ENCODE data around the gene TIAM2.
"Not testable (repeated sequence)": the region's sequence is repeated elsewhere in the genome, so short reads cannot be mapped to it uniquely, and the experiment has no call there.

Gene TIAM2

DNA sequence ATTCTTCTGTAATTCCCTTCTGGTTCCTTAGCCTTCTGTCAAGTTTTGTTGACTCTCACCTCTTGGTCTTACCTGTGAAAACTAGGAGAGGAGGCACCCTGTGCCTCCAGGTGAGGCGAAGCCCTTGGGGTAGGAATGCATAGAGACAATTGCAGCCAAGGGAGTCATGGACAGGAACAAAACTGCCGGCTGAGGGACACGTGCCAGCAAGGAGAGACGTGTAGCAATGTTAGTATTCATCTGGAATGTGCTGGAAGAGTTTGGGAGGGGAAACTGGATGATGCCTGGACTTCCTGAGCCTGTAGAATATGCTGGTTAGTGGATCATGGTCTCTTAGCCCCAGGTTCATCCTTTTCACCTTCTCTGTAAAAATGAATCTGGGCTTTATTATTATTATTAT is 3.9 kb upstream of the TIAM2 start:
- no peak for DNase-seq (ENCODE audit: low read depth in 2 of 2)

DNA sequence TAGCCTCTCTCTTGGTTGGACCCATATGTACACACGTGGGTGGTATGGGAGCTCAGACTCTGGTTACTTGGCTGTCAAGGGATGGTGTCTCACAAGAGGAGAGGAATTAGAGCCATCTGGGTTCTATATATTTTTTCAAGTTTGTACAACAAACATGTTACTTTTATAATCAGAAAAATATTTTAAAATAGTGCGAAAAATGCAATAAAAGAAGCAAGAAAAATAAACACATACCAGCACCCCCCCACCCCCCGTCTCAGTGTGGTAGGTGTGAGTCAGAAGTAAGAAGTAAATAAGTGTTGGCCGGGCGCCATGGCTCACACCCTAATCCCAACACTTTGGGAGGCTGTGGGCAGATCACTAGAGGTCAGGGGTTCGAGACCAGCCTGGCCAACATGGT is 2.1 kb upstream of the TIAM2 start:
- no peak for DNase-seq (ENCODE audit: low read depth in 2 of 2)

- no peak for DNase-seq (ENCODE audit: low read depth in 2 of 2)
These were observed 1.4 kb upstream of the TIAM2 start for GRCh38 chr6:154993710-154994109.

DNA sequence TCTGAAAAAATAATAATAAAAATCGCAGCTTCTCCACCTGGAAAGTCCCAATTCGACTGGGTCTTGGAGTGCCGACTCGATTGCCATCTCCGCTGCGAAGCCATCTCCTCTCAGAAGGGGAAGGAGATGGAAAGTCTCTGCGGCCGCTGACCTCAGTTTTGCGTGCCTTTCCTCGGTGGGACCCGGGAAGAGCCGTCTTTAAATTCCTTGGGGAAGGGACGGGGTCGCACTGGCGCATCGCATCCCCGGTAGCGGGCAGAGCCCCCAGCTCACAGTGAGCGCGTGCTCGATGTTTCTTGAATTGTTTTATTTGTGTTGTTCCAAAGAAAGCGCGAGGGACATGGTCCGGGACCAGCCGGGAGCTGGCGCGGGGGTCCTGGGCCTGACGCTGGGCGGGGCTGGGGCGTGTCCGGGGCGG is 270 bp upstream of the TIAM2 start:
- no peak for DNase-seq (ENCODE audit: low read depth in 2 of 2)

DNA sequence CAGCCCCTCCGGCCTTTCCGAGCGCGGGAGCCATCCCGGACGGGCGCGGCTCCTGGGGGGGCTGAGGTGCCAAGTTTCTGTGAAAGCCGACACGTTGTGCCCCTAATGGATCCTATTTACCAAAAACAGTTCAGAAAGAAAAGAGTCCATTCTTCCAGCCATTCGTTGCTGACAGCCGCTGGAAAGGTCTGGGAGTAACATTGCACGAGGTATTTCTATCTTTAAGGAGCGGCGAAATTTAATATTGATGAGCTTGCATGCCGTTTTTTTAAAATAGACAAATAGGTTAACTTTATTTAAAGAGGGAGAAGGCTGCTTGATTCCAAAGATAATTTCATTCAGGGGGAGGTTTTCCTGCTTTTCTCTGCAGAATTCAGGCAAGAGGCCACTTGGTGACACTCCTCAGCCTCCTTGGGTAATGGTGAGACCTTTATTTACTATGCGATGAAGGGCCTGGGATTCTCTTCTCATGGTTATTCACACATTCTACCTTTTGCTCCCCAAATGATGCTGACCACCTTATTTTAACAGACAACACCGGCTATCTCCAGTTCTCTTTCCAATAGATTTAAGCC is 988 bp downstream of the TIAM2 start:
- DNase-seq (ENCODE audit: low read depth in 2 of 2), result no peak

GRCh38 chr6:154996841-154997311 is 1.8 kb downstream of the TIAM2 start:
- DNase-seq (ENCODE audit: low read depth in 2 of 2), result no peak

GRCh38 chr6:154998855-154999254 is 3.7 kb downstream of the TIAM2 start:
- no peak for DNase-seq (ENCODE audit: low read depth in 2 of 2)

GRCh38 chr6:155001482-155001881 is 6.4 kb downstream of the TIAM2 start:
- DNase-seq (ENCODE audit: low read depth in 2 of 2), result no peak

GRCh38 chr6:155001934-155002333 is 6.8 kb downstream of the TIAM2 start:
- no peak for DNase-seq (ENCODE audit: low read depth in 2 of 2)

- DNase-seq (ENCODE audit: low read depth in 2 of 2), result no peak
These were observed 8.4 kb downstream of the TIAM2 start for GRCh38 chr6:155003476-155003875.

- DNase-seq (ENCODE audit: low read depth in 2 of 2), result no peak
These were observed 8.9 kb downstream of the TIAM2 start for GRCh38 chr6:155004017-155004416.

GRCh38 chr6:155004576-155005372 is 9.7 kb downstream of the TIAM2 start:
- no peak for DNase-seq (ENCODE audit: low read depth in 2 of 2)

GRCh38 chr6:155008625-155009024 is 13.5 kb downstream of the TIAM2 start:
- DNase-seq (ENCODE audit: low read depth in 2 of 2), result no peak

GRCh38 chr6:155010940-155011339 is 15.8 kb downstream of the TIAM2 start:
- DNase-seq (ENCODE audit: low read depth in 2 of 2), result no peak

GRCh38 chr6:155011809-155012291 is 16.7 kb downstream of the TIAM2 start:
- DNase-seq (ENCODE audit: low read depth in 2 of 2), result no peak

GRCh38 chr6:155013457-155013876 is 18.4 kb downstream of the TIAM2 start:
- DNase-seq (ENCODE audit: low read depth in 2 of 2), result no peak

DNA sequence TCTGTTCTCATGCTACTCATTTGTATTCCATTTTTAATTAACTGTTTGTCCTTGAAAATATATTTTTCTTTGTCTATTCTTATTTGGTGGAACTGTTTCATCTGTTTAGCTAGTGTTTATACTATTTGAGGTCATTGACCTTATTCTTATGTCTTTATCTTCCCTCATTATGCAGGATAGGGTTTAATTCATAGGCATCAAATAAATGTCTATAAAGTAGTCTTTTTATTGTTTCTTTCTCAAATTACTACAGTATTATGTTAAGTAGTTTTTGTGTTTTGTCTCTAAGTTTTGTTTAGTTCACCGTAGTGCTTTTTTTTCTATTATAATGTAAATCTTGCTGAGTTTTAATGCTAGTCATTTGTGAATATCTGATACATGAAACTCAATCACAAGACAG is 19.0 kb downstream of the TIAM2 start:
- DNase-seq (ENCODE audit: low read depth in 2 of 2), result no peak

GRCh38 chr6:155014670-155015300 is 19.7 kb downstream of the TIAM2 start:
- no peak for DNase-seq (ENCODE audit: low read depth in 2 of 2)

DNA sequence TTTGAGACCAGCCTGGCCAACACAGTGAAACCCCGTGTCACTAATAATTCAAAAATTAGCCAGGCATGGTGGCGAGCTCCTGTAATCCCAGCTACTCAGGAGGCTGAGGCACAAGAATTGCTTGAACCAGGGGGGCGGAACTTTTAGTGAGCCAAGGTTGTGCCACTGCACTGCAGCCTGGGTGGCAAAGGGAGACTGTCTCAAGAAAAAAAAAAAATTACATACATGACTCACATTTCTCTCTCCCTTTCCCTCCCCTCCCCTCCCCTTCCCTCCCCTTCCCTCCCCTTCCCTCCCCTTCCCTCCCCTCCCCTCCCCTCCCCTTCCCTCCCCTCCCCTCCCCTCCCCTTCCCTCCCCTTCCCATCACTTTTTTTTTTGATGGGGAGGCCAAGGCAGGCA is 23.3 kb downstream of the TIAM2 start:
- not testable (repeated sequence) for DNase-seq (ENCODE audit: low read depth in 2 of 2)

DNA sequence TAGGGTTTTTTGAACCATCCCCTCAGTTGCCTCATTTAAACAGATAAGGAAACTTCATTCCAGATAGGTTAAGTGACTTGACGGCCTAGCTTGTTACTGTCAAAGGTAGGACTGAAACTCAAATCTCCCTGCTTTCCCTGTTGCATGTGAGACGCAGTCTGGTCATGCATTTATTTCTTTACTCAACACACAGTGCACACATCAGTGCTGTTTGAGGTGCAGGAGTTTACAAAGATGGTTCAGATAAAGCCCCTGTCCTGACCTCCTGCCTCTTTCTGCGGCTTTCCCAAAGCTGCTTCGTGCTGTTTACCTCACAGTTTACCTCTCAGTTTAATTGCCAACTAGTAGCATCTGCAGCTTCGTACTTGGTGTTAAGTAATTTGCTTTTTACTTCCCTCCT is 26.6 kb downstream of the TIAM2 start:
- DNase-seq (ENCODE audit: low read depth in 2 of 2), result no peak

DNA sequence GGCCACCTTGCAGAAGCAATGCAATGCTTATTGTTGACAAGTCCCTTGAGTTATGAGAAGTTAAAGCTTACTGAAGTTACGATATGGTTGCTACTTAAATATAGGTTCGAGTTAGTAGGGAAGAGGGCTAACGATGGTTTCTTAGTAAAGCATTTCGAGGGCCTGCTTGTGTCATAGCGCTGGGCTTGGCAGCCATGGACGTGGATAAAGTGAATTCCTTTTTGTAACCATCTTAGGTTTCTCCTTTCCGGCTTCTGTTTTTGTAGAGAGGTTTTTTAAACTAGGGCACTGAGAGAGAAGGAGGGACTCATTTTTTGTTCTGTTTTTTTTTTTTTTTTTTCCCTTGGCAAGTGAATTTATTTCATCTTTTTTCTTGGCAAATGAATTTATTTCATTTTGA is 27.6 kb downstream of the TIAM2 start:
- no peak for DNase-seq (ENCODE audit: low read depth in 2 of 2)

GRCh38 chr6:155023717-155024116 is 28.6 kb downstream of the TIAM2 start:
- DNase-seq (ENCODE audit: low read depth in 2 of 2), result no peak
